Heart left ventricle (tissue), 16 donors: Measurements from ENCODE around the gene CABYR. TPM values are rescaled to one million over a fixed set of nuclear protein-coding genes. Genes with fewer than 3 reads are reported as not detected.

Experiments
- ATAC-seq, 4 donors: fragments of 200-7000 bp; cut with Tn5 transposase; one replicate each; pipeline ENCODE4 v1.9.1; 2020 to 2022; ENCODE audit warnings: moderate library complexity in 4 of 4, mild to moderate bottlenecking in 3 of 4, moderate number of reproducible peaks in 1 of 4
- DNase-seq, 5 donors: peaks; one replicate each; pipeline ENCODE4 v3.0.0-alpha.2; 2020
- H3K27ac ChIP-seq, 12 donors: fragments of 200-600 bp; sonication (generic) in 4 of 12; one replicate each; pipeline versions ENCODE4 v1.5.0 to v1.8.0; 2016 to 2022; ENCODE audit warnings: mild to moderate bottlenecking in 2 of 12
- H3K27me3 ChIP-seq, 9 donors: fragments of 200-600 bp; sonication (generic) in 2 of 9; one replicate each; pipeline versions ENCODE4 v1.5.1 to v1.8.0; 2016 to 2022; ENCODE audit warnings: mild to moderate bottlenecking in 3 of 9
- H3K36me3 ChIP-seq, 9 donors: fragments of 200-600 bp; sonication (generic) in 2 of 9; one replicate each; pipeline versions ENCODE4 v1.5.0 to v1.8.0; 2018 to 2022; ENCODE audit warnings: mild to moderate bottlenecking in 2 of 9
- H3K4me1 ChIP-seq, 12 donors: fragments of 200-600 bp; sonication (generic) in 4 of 12; one replicate each; pipeline versions ENCODE4 v1.5.0 to v1.8.0; 2016 to 2022; ENCODE audit warnings: mild to moderate bottlenecking in 3 of 12
- H3K4me3 ChIP-seq, 12 donors: fragments of 200-600 bp; sonication (generic) in 4 of 12; one replicate each; pipeline versions ENCODE4 v1.5.0 to v1.8.0; 2017 to 2022; ENCODE audit warnings: mild to moderate bottlenecking in 9 of 12, moderate library complexity in 4 of 12
- H3K9me3 ChIP-seq, 12 donors: fragments of 200-600 bp; sonication (generic) in 4 of 12; one replicate each; pipeline versions ENCODE4 v1.5.0 to v1.8.0; 2016 to 2022; ENCODE audit warnings: mild to moderate bottlenecking in 1 of 12
- CTCF ChIP-seq, 12 donors: fragments of 200-600 bp; sonication (generic) in 4 of 12; IDR thresholded peaks; one replicate each; pipeline versions ENCODE4 v1.5.0 to v1.8.0; 2018 to 2022; ENCODE audit warnings: antibody characterized with exemption in 12 of 12, mild to moderate bottlenecking in 5 of 12
- POLR2A ChIP-seq, 2 donors: fragments of 450-650 bp; IDR thresholded peaks; one replicate each; pipeline ENCODE4 v1.6.1; 2017; ENCODE audit warnings: antibody characterized with exemption in 2 of 2, mild to moderate bottlenecking in 2 of 2, moderate library complexity in 2 of 2
- WGBS, 4 donors: extraction: QIAGEN DNeasy Blood & Tissue Kit in 2 of 4; methylation state at CpG; one replicate each; pipeline versions ENCODE4 v1.1.5 to v1.1.7; 2013 to 2018; 5-methylcytosine and 5-hydroxymethylcytosine counted together
- intact Hi-C, 10 donors: fragments of 100-400 bp; cut with DNase I; formaldehyde crosslinking; loops; one replicate each; pipeline versions ENCODE4 v1.11.1 to v1.14.2; 2022
- polyA plus RNA-seq, 2 donors: library from polyadenylated mRNA; stranded (reverse); fragments of 200-250 nt; gene quantifications; one replicate each; pipeline ENCODE4 v1.2.3, GENCODE V29; 2013
- total RNA-seq, 9 donors: library from RNA; depleted of rRNA in 2 of 9; stranded (reverse); fragments of >200 nt in 2 of 9; fragmentation: NEBNext Ultra II Directional in 3 of 9; extraction: Animal tissue kit (Norgen Biotek cat#: 25700) in 3 of 9; gene quantifications; one replicate each; pipeline versions ENCODE4 v1.1.0 to v1.2.4, GENCODE V29; 2016 to 2023
- donor health status: ischemic (EF 13 %, LVEDD 7.1; RV severe dilation, severe dysfunction).
- donor health status: healthy with polysubstance abuse.
- donor health status: DM: no; HTN: yes; CAD: no.
- donor health status: DM: no; HTN: no; CAD: no.
- donor health status: ischemic (EF 25% LVEDD 6.9; RV normal size, moderate dysfunction).
- donor health status: ischemic (EF 25% LVEDD 5.7; RV mildly dilated, moderate dysfunction).
- donor health status: healthy.
- donor health status: DM: yes; HTN: yes; CAD: no.
- donor health status: ischemic (EF 35%, LVEDD 5.7; RV mildly dilated, moderate dysfunction).
- donor health status: nonischemic (EF 11% LVEDD 7.7; RV severe dilation, severe dysfunction).
- donor health status: DM: yes; HTN: yes; CAD: no.
- donor health status: PGD.
- donor health status: ischemic (EF 29% LVEDD 5.4; RV normal size, mild dysfunction).
- donor health status: nonischemic (EF 23%, LVEDD 6.1; RV moderate dilation, normal function).

Gene CABYR
- total and polyA plus RNA-seq, 11 donors: 0.10 to 1.0 (median 0.61) TPM; not detected in 4

GRCh38 chr18:24189664-24190346 is 50.9 kb downstream of the CABYR start:
- WGBS, 4 donors: 95 to 97% (median 96%) methylated on average over 15 of the region's 15 CpGs
- no peak for ATAC-seq
- peaks cover 0 to 37% (median 21%) of the 10 kb centered on the region in 12 donors for H3K4me1 ChIP-seq

GRCh38 chr18:24190590-24190989 is 51.7 kb downstream of the CABYR start:
- Histone ChIP-seq H3K36me3 (peaks cover 0 to 19% (median 5%) of the 10 kb centered on the region in 9 donors), H3K9me3 (no peaks in the 10 kb centered on the region), H3K27ac (no peak overlapping the region), H3K4me3 (no peak overlapping the region), H3K4me1 (peaks cover 0 to 37% (median 21%) of the 10 kb centered on the region in 12 donors), H3K27me3 (no peaks in the 10 kb centered on the region)
- WGBS, 4 donors: 51 to 81% (median 56%) methylated on average over 2 of the region's 2 CpGs
- intact Hi-C loops: loop anchor here in 1 of 10 donors (10.0 kb wide), 1 partner anchor 124 kb away; no protein-coding TSS in a partner anchor
- no peak for ATAC-seq
- DNase-seq: no peak
- TF ChIP-seq POLR2A (IDR thresholded peaks at IDR 0.05) (no peak), CTCF (IDR thresholded peaks at IDR 0.05) (no peak)

More at GRCh38 chr18:24189664-24190346, 50.9 kb downstream of the CABYR start:
- H3K36me3 ChIP-seq: peaks cover 0 to 17% (median 3%) of the 10 kb centered on the region in 9 donors
- no peak overlapping the region for H3K27ac ChIP-seq
- no peak overlapping the region for H3K4me3 ChIP-seq
- DNase-seq: no peak
- TF ChIP-seq POLR2A (IDR thresholded peaks at IDR 0.05) (no peak), CTCF (IDR thresholded peaks at IDR 0.05) (no peak)
- no peaks in the 10 kb centered on the region for H3K27me3 ChIP-seq
- no peaks in the 10 kb centered on the region for H3K9me3 ChIP-seq
- intact Hi-C loops: loop anchor here in 2 of 10 donors (5.0 to 10.0 kb wide), 3 partner anchors 87 to 235 kb away; partner anchors contain the start of gene IMPACT (in 1 of the 2)

- no peaks in the 10 kb centered on the region for H3K27me3 ChIP-seq
- TF ChIP-seq POLR2A (IDR thresholded peaks at IDR 0.05) (no peak), CTCF (IDR thresholded peaks at IDR 0.05) (no peak)
- intact Hi-C loops: loop anchor here in 1 of 10 donors (10.0 kb wide), 1 partner anchor 119 kb away; no protein-coding TSS in a partner anchor
- DNase-seq: no peak
- peaks cover 0 to 23% (median 4%) of the 10 kb centered on the region in 9 donors for H3K36me3 ChIP-seq
- H3K4me1 ChIP-seq: peaks cover 0 to 22% (median 5%) of the 10 kb centered on the region in 12 donors
- ATAC-seq: no peak
- H3K4me3 ChIP-seq: no peak overlapping the region
- 90 to 95% (median 93%) methylated on average over 9 of the region's 9 CpGs for WGBS, 4 donors
- H3K9me3 ChIP-seq: no peaks in the 10 kb centered on the region
- H3K27ac ChIP-seq: no peak overlapping the region
Observed at GRCh38 chr18:24195296-24196053, 56.6 kb downstream of the CABYR start.

- intact Hi-C loops: loop anchor here in 1 of 10 donors (10.0 kb wide), 1 partner anchor 118 kb away; no protein-coding TSS in a partner anchor
- H3K4me3 ChIP-seq: no peak overlapping the region
- DNase-seq (no peak), ATAC-seq (no peak)
- H3K36me3 ChIP-seq: peaks cover 0 to 23% (median 4%) of the 10 kb centered on the region in 9 donors
- no peak overlapping the region for H3K27ac ChIP-seq
- peaks cover 0 to 29% (median 11%) of the 10 kb centered on the region in 12 donors for H3K4me1 ChIP-seq
- WGBS, 4 donors: 93 to 96% (median 94%) methylated on average over 4 of the region's 4 CpGs
- TF ChIP-seq POLR2A (IDR thresholded peaks at IDR 0.05): no peak
- no peak for TF ChIP-seq CTCF (IDR thresholded peaks at IDR 0.05)
- H3K9me3 ChIP-seq: no peaks in the 10 kb centered on the region
- H3K27me3 ChIP-seq: no peaks in the 10 kb centered on the region
Observed at GRCh38 chr18:24196764-24197163, 57.9 kb downstream of the CABYR start.
